Osteocyte (in vitro differentiated cells): Measurements from ENCODE around the gene CD6. TPM values are rescaled to one million over a fixed set of nuclear protein-coding genes. Genes with fewer than 3 reads are reported as not detected.

Experiments used
- DNase-seq: peaks from one replicate; pipeline ENCODE4 v3.0.0; 2021; ENCODE audit warnings: mixed read lengths; ENCODE audit not compliant: unreplicated experiment; ENCODE audit errors: extremely low spot score
- H3K27ac Mint-ChIP-seq: one replicate; pipeline ENCODE4 v1.8.0; 2021; ENCODE audit warnings: mild to moderate bottlenecking, mixed read lengths; ENCODE audit not compliant: unreplicated experiment
- H3K27me3 Mint-ChIP-seq: one replicate; pipeline ENCODE4 v1.8.0; 2021; ENCODE audit warnings: mixed read lengths; ENCODE audit not compliant: unreplicated experiment
- H3K36me3 Mint-ChIP-seq: one replicate; pipeline ENCODE4 v1.8.0; 2021; ENCODE audit warnings: mixed read lengths; ENCODE audit not compliant: unreplicated experiment
- H3K4me1 Mint-ChIP-seq: one replicate; pipeline ENCODE4 v1.8.0; 2021; ENCODE audit warnings: mixed read lengths; ENCODE audit not compliant: unreplicated experiment
- H3K4me3 Mint-ChIP-seq: one replicate; pipeline ENCODE4 v1.8.0; 2021; ENCODE audit warnings: mild to moderate bottlenecking, moderate library complexity, mixed read lengths; ENCODE audit not compliant: unreplicated experiment
- H3K9me3 Mint-ChIP-seq: one replicate; pipeline ENCODE4 v1.8.0; 2021; ENCODE audit warnings: mixed read lengths; ENCODE audit not compliant: unreplicated experiment
- long read RNA-seq: library from polyadenylated mRNA; unstranded; transcript quantifications from one replicate; pipeline ENCODE4 v2.0.0, GENCODE V29; 2021
- total RNA-seq: library from RNA; stranded (reverse); gene quantifications from 2 replicates; pipeline ENCODE4 v1.2.1, GENCODE V29; 2021
- TF ChIP-seq, protein P1 (sequence below): fragments of 200-600 bp; sonication (generic); IDR thresholded peaks from 2 replicates; pipeline ENCODE4 v1.5.0; 2021; ENCODE audit warnings: antibody characterized with exemption, mild to moderate bottlenecking, moderate library complexity

The CD6 gene
- not detected in 2 replicates for total RNA-seq
- long read RNA-seq = 0 reads

- H3K27me3 Mint-ChIP-seq = peaks cover 23% of the 10 kb centered on the region
- no peaks in the 10 kb centered on the region for H3K4me1 Mint-ChIP-seq
- TF ChIP-seq, protein P1, sequence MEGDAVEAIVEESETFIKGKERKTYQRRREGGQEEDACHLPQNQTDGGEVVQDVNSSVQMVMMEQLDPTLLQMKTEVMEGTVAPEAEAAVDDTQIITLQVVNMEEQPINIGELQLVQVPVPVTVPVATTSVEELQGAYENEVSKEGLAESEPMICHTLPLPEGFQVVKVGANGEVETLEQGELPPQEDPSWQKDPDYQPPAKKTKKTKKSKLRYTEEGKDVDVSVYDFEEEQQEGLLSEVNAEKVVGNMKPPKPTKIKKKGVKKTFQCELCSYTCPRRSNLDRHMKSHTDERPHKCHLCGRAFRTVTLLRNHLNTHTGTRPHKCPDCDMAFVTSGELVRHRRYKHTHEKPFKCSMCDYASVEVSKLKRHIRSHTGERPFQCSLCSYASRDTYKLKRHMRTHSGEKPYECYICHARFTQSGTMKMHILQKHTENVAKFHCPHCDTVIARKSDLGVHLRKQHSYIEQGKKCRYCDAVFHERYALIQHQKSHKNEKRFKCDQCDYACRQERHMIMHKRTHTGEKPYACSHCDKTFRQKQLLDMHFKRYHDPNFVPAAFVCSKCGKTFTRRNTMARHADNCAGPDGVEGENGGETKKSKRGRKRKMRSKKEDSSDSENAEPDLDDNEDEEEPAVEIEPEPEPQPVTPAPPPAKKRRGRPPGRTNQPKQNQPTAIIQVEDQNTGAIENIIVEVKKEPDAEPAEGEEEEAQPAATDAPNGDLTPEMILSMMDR = no peak
- H3K9me3 Mint-ChIP-seq = peaks cover 6% of the 10 kb centered on the region
- no peak within 1 kb of the TSS for H3K27ac Mint-ChIP-seq
- no peak for DNase-seq
- no peak within 1 kb of the TSS for H3K4me3 Mint-ChIP-seq
- H3K36me3 Mint-ChIP-seq = peaks cover 2% of the 10 kb centered on the region
Observed at GRCh38 chr11:60971520-60971919, at the start of gene CD6. CD6 (plus strand) TSS chr11:60971680; CDS start chr11:60971866, 186 bp downstream.

DNA sequence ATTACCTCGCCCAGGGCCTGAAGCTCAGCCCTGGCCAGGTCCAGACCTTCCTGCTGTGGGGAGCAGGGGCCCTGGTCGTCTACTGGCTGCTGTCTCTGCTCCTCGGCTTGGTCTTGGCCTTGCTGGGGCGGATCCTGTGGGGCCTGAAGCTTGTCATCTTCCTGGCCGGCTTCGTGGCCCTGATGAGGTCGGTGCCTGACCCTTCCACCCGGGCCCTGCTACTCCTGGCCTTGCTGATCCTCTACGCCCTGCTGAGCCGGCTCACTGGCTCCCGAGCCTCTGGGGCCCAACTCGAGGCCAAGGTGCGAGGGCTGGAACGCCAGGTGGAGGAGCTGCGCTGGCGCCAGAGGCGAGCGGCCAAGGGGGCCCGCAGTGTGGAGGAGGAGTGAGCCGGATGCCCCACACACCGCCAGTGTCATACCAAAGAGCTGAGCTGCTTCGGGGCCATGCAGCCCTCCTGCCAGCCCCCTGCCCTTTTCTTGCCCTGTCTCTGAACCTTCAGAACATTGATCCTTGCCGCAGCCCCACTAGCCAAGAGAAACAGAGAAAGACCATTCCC lies 49.6 kb upstream of the CD6 start:
- Mint-ChIP-seq H3K27ac (no peak overlapping the region), H3K36me3 (peaks cover 20% of the 10 kb centered on the region), H3K4me3 (no peak overlapping the region), H3K9me3 (no peaks in the 10 kb centered on the region), H3K4me1 (peaks cover 29% of the 10 kb centered on the region), H3K27me3 (no peaks in the 10 kb centered on the region)
- TF ChIP-seq, protein P1 = no peak
- no peak for DNase-seq

DNA sequence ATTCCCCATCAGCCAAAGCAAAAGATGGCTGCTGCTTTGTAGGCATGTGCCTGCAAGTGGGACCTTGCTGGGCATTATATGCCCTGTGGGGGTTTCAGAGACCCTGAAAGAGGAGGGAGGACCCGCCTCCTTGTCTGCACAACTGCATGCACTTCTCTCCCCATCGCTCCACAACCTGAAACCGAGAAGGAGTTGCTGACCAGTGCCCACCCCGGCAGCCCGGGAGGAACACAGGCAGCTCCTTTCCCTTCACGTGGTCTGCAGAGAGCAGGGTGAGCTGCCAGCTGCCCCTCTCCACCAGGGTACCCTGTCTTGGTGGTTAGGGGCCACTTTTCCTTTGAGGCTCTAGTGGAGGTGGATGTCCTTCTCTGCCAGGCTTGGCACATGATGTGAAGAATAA lies 48.6 kb upstream of the CD6 start:
- TF ChIP-seq, protein P1 = no peak
- Mint-ChIP-seq H3K36me3 (peaks cover 16% of the 10 kb centered on the region), H3K4me1 (peaks cover 23% of the 10 kb centered on the region), H3K4me3 (no peak overlapping the region), H3K9me3 (no peaks in the 10 kb centered on the region), H3K27ac (no peak overlapping the region), H3K27me3 (no peaks in the 10 kb centered on the region)
- DNase-seq = no peak

DNA sequence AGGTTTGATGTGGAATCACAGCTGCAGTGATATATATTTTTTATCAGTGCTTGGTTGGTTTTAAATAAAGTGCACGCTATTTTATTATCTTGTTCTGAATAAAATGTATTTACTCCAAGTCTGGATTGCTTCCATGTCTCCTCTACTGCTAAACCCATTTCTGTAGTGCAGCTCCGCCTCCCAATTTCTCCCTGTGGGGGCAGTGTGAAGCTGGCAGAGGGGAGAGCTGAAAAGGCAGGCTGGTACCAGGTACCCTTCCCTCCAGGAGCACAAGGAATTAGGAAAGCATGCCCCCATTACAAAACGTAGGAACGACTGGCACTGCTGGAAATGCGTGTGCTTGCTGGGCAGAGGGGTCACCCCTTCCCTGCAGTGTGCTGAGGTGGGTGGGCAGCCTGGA lies 48.2 kb upstream of the CD6 start:
- H3K4me3 Mint-ChIP-seq = no peak overlapping the region
- H3K36me3 Mint-ChIP-seq = peaks cover 16% of the 10 kb centered on the region
- TF ChIP-seq, protein P1 = no peak
- no peak for DNase-seq
- H3K27ac Mint-ChIP-seq = no peak overlapping the region
- peaks cover 23% of the 10 kb centered on the region for H3K4me1 Mint-ChIP-seq
- H3K27me3 Mint-ChIP-seq = no peaks in the 10 kb centered on the region
- no peaks in the 10 kb centered on the region for H3K9me3 Mint-ChIP-seq

- TF ChIP-seq, protein P1 = no peak
- peaks cover 16% of the 10 kb centered on the region for H3K36me3 Mint-ChIP-seq
- no peaks in the 10 kb centered on the region for H3K9me3 Mint-ChIP-seq
- no peak for DNase-seq
- H3K27me3 Mint-ChIP-seq = no peaks in the 10 kb centered on the region
- H3K27ac Mint-ChIP-seq = no peak overlapping the region
- peaks cover 22% of the 10 kb centered on the region for H3K4me1 Mint-ChIP-seq
- H3K4me3 Mint-ChIP-seq = peak overlapping the region; percentile 78
Observed at GRCh38 chr11:60923800-60924109, 47.7 kb upstream of the CD6 start.
